MM.1S (cell line): ENCODE data around the gene IQGAP1.

Experiments
- DNase-seq: peaks from one replicate; pipeline ENCODE4 v3.0.0-alpha.2; 2015
- H2AFZ ChIP-seq: fragments of 300-600 bp; sonication (generic); 2 replicates; pipeline ENCODE4 v1.6.0; 2016; ENCODE audit warnings: antibody characterized with exemption, low read length
- H3F3A ChIP-seq: fragments of 300-600 bp; sonication (generic); 2 replicates; pipeline ENCODE4 v1.6.1; 2016; ENCODE audit warnings: mild to moderate bottlenecking, antibody characterized with exemption, low read length, moderate library complexity, mixed read lengths; ENCODE audit not compliant: insufficient read depth
- H3K27ac ChIP-seq: fragments of 300-600 bp; sonication (generic); 2 replicates; pipeline ENCODE4 v1.5.1; 2016; ENCODE audit warnings: mild to moderate bottlenecking, low read length
- H3K27me3 ChIP-seq: fragments of 300-600 bp; sonication (generic); replicated peaks from 2 replicates; pipeline ENCODE4 v1.6.0; 2016; ENCODE audit warnings: low read length; ENCODE audit not compliant: insufficient read depth
- H3K36me3 ChIP-seq: fragments of 300-600 bp; sonication (generic); replicated peaks from 2 replicates; pipeline ENCODE4 v1.6.1; 2016; ENCODE audit warnings: mild to moderate bottlenecking, low read length, mixed read lengths; ENCODE audit not compliant: insufficient read depth
- H3K4me1 ChIP-seq: fragments of 300-600 bp; sonication (generic); 2 replicates; pipeline ENCODE4 v1.6.1; 2016; ENCODE audit warnings: low read length, mixed read lengths
- H3K4me2 ChIP-seq: fragments of 300-600 bp; sonication (generic); 2 replicates; pipeline ENCODE4 v1.6.0; 2016; ENCODE audit warnings: low read depth, low read length
- H3K4me3 ChIP-seq: fragments of 300-600 bp; sonication (generic); 2 replicates; pipeline ENCODE4 v1.5.1; 2016; ENCODE audit warnings: low read length, mixed read lengths
- H3K79me2 ChIP-seq: fragments of 300-600 bp; sonication (generic); 2 replicates; pipeline ENCODE4 v1.6.1; 2016; ENCODE audit warnings: mixed run types, low read length, mixed read lengths
- H3K9ac ChIP-seq: fragments of 300-600 bp; sonication (generic); 2 replicates; pipeline ENCODE4 v1.6.1; 2016; ENCODE audit warnings: low read length, mixed read lengths
- H3K9me2 ChIP-seq: fragments of 300-600 bp; sonication (generic); replicated peaks from 2 replicates; pipeline ENCODE4 v1.6.1; 2016; ENCODE audit warnings: mild to moderate bottlenecking, low read length, mixed read lengths; ENCODE audit not compliant: insufficient read depth
- H3K9me3 ChIP-seq: fragments of 300-600 bp; sonication (generic); replicated peaks from 2 replicates; pipeline ENCODE4 v1.6.1; 2016; ENCODE audit warnings: mild to moderate bottlenecking, low read length, mixed read lengths; ENCODE audit not compliant: insufficient read depth
- H4K20me1 ChIP-seq: fragments of 300-600 bp; sonication (generic); 2 replicates; pipeline ENCODE4 v1.6.1; 2016; ENCODE audit warnings: mild to moderate bottlenecking, low read length, moderate library complexity, mixed read lengths; ENCODE audit not compliant: insufficient read depth
- CTCF ChIP-seq: fragments of 300-600 bp; sonication (generic); IDR thresholded peaks from 2 replicates; pipeline ENCODE4 v1.5.1; 2016; ENCODE audit warnings: antibody characterized with exemption, low read length, mixed read lengths
- EZH2 ChIP-seq: fragments of 300-600 bp; sonication (generic); optimal IDR thresholded peaks from 2 replicates; pipeline ENCODE3; 2017; ENCODE audit warnings: low read depth, mild to moderate bottlenecking, antibody characterized with exemption, low read length, mixed read lengths
- EZH2phosphoT487 ChIP-seq: fragments of 300-600 bp; sonication (generic); IDR thresholded peaks from 2 replicates; pipeline ENCODE4 v1.6.1; 2018; ENCODE audit warnings: antibody characterized with exemption, low read length

IQGAP1 gene, protein sequence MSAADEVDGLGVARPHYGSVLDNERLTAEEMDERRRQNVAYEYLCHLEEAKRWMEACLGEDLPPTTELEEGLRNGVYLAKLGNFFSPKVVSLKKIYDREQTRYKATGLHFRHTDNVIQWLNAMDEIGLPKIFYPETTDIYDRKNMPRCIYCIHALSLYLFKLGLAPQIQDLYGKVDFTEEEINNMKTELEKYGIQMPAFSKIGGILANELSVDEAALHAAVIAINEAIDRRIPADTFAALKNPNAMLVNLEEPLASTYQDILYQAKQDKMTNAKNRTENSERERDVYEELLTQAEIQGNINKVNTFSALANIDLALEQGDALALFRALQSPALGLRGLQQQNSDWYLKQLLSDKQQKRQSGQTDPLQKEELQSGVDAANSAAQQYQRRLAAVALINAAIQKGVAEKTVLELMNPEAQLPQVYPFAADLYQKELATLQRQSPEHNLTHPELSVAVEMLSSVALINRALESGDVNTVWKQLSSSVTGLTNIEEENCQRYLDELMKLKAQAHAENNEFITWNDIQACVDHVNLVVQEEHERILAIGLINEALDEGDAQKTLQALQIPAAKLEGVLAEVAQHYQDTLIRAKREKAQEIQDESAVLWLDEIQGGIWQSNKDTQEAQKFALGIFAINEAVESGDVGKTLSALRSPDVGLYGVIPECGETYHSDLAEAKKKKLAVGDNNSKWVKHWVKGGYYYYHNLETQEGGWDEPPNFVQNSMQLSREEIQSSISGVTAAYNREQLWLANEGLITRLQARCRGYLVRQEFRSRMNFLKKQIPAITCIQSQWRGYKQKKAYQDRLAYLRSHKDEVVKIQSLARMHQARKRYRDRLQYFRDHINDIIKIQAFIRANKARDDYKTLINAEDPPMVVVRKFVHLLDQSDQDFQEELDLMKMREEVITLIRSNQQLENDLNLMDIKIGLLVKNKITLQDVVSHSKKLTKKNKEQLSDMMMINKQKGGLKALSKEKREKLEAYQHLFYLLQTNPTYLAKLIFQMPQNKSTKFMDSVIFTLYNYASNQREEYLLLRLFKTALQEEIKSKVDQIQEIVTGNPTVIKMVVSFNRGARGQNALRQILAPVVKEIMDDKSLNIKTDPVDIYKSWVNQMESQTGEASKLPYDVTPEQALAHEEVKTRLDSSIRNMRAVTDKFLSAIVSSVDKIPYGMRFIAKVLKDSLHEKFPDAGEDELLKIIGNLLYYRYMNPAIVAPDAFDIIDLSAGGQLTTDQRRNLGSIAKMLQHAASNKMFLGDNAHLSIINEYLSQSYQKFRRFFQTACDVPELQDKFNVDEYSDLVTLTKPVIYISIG (N-terminal part only)

GRCh38 chr15:90387534-90388461 lies at the start of gene IQGAP1:
Gene IQGAP1, plus strand, starts transcription at chr15:90388242. Its CDS starts 100 bp downstream, at chr15:90388342.
- peak within 1 kb of the TSS; percentile 96 for H3K4me2 ChIP-seq
- no peaks in the 10 kb centered on the region for H3K27me3 ChIP-seq
- H3K36me3 ChIP-seq = 0 out of 2 replicates have a peak, but pooled peaks cover 6% of the 10 kb centered on the region
- H3K9ac ChIP-seq = peak within 1 kb of the TSS; percentile 95
- H3F3A ChIP-seq = peaks cover 6% of the 10 kb centered on the region; the same call in 1 of the 2 replicates
- H3K4me1 ChIP-seq = peaks cover 3% of the 10 kb centered on the region; the same call in 1 of the 2 replicates
- no peak for TF ChIP-seq EZH2phosphoT487
- no peak for TF ChIP-seq EZH2
- TF ChIP-seq CTCF = no peak
- H3K79me2 ChIP-seq = peaks cover 44% of the 10 kb centered on the region
- H3K4me3 ChIP-seq = peak within 1 kb of the TSS; percentile 95
- no peaks in the 10 kb centered on the region for H3K9me2 ChIP-seq
- H2AFZ ChIP-seq = peak within 1 kb of the TSS; percentile 100
- H3K9me3 ChIP-seq = no peaks in the 10 kb centered on the region
- DNase-seq = peak; percentile 98
- H3K27ac ChIP-seq = peak within 1 kb of the TSS; percentile 64; the same call in 1 of the 2 replicates
- H4K20me1 ChIP-seq = no peaks in the 10 kb centered on the region

- no peak overlapping the region for H3K4me3 ChIP-seq
- H2AFZ ChIP-seq = no peak overlapping the region
- no peaks in the 10 kb centered on the region for H3K4me1 ChIP-seq
- no peak overlapping the region for H3K9ac ChIP-seq
- H3K27ac ChIP-seq = no peak overlapping the region
- no peak for DNase-seq
- H4K20me1 ChIP-seq = no peaks in the 10 kb centered on the region
- no peak for TF ChIP-seq EZH2phosphoT487
- no peak for TF ChIP-seq EZH2
- H3K9me3 ChIP-seq = no peaks in the 10 kb centered on the region
- no peaks in the 10 kb centered on the region for H3K79me2 ChIP-seq
- no peaks in the 10 kb centered on the region for H3K9me2 ChIP-seq
- H3K4me2 ChIP-seq = no peak overlapping the region
- H3F3A ChIP-seq = no peaks in the 10 kb centered on the region
- no peaks in the 10 kb centered on the region for H3K27me3 ChIP-seq
- no peaks in the 10 kb centered on the region for H3K36me3 ChIP-seq
These were observed 49.5 kb upstream of the IQGAP1 start for GRCh38 chr15:90338532-90338931.

- Histone ChIP-seq H3K4me3 (no peak overlapping the region), H3K4me2 (no peak overlapping the region), H3F3A (no peaks in the 10 kb centered on the region), H3K27ac (no peak overlapping the region), H3K4me1 (no peaks in the 10 kb centered on the region), H3K9me2 (no peaks in the 10 kb centered on the region), H3K79me2 (no peaks in the 10 kb centered on the region), H3K36me3 (no peaks in the 10 kb centered on the region), H4K20me1 (no peaks in the 10 kb centered on the region), H3K9ac (no peak overlapping the region), H3K9me3 (no peaks in the 10 kb centered on the region), H2AFZ (no peak overlapping the region), H3K27me3 (no peaks in the 10 kb centered on the region)
- DNase-seq = peak; percentile 65
- no peak for TF ChIP-seq EZH2phosphoT487
- no peak for TF ChIP-seq EZH2
- peak; percentile 25; the same call in 1 of the 2 replicates for TF ChIP-seq CTCF
These were observed 47.7 kb upstream of the IQGAP1 start for GRCh38 chr15:90340345-90340744.
